ENCODE measurements around the gene SYCN. TPM values are rescaled to one million over a fixed set of nuclear protein-coding genes. Genes with fewer than 3 reads are reported as not detected.

Gene SYCN
- total and polyA plus RNA-seq, 2 of the 13 experiments (the other 11 are each of a cell fraction or from before 2014, with no cell fraction given): not detected

DNA sequence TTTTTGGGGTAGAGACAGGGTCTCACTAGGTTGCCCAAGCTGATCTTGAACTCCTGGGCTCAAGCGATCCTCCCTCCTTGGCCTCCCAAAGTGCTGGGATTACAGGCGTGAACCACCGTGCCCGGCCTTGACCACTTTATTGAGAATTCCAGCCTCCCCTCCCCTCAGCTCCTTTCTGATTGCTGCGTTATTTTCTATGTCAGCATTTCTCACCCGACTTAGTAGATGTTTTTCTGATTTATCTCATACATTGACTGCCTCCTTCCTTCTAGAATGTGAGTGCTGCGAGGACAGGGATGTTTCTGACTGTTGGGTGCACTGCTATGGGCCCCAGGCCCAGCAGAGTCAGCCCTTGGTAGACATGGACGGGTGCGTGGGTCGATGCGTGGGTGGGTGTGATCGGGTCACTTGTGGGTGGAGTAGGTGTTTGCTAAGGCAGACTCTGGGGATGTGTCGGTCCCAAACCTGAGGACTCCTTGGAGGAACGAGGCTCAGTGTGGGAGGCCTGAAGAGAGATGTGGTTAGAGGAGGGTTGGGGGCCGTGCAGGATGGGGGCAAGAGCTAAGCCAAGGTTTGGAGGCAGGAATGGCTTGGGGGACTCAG is 41.5 kb downstream of the SYCN start:
- peaks cover 46% of the 10 kb centered on the region for H3K4me1 ChIP-seq (ENCODE audit: insufficient read depth, low read length)
- H3K27me3 ChIP-seq (ENCODE audit: control insufficient read depth in 1 of 2, insufficient read depth in 2 of 2, low read length in 2 of 2): no peaks in the 10 kb centered on the region
- TF ChIP-seq MAFK (conservative IDR thresholded peaks at IDR 0.05 in 1 of 2, IDR thresholded peaks at IDR 0.05 in 1 of 2; ENCODE audit: low read length in 2 of 2): peak; percentile 78 to 82
- no peak for TF ChIP-seq NFYC (CRISPR knock-in tag; IDR thresholded peaks at IDR 0.05)
- no peak for TF ChIP-seq ZNF232 (CRISPR knock-in tag; IDR thresholded peaks at IDR 0.05; ENCODE audit: borderline replicate concordance)
- no peak for TF ChIP-seq ZNF746 (CRISPR knock-in tag; IDR thresholded peaks at IDR 0.05)
- TF ChIP-seq ZNF276 (CRISPR knock-in tag; IDR thresholded peaks at IDR 0.05; ENCODE audit: low read depth): no peak
- TF ChIP-seq ZFP90 (CRISPR knock-in tag; IDR thresholded peaks at IDR 0.05; ENCODE audit: borderline replicate concordance): no peak
- TF ChIP-seq MIXL1 (CRISPR knock-in tag; IDR thresholded peaks at IDR 0.05): no peak
- TF ChIP-seq MAFF (IDR thresholded peaks at IDR 0.05; ENCODE audit: low read depth, low read length): peak; percentile 68
- FAIRE-seq (no peak), DNase-seq (ENCODE audit: low spot score) (no peak), ATAC-seq (no peak)
- H4K20me1 ChIP-seq (ENCODE audit: insufficient read depth, low read length): peaks cover 12% of the 10 kb centered on the region; the same call in 1 of the 2 replicates
- intact Hi-C loops (cut with micrococcal nuclease; ENCODE audit: unreplicated experiment) (no loop called here), in situ Hi-C loops (cut with HindIII; ENCODE audit: extremely low pct_ligation_motif_present, low pct_unique_long_range_greater_than_20kb) (no loop called here)
- WGBS (ENCODE audit: low lambda C conversion rate): 97% methylated on average over 15 of the region's 15 CpGs
- no peaks in the 10 kb centered on the region for H3K9me3 ChIP-seq (ENCODE audit: low read length)
- no peak overlapping the region for H3K4me3 ChIP-seq (replicated peaks in 1 of 3; ENCODE audit: insufficient read depth in 1 of 3, low read depth in 2 of 3, low read length in 3 of 3)
- H3K36me3 ChIP-seq (replicated peaks in 1 of 2; ENCODE audit: control insufficient read depth in 1 of 2, insufficient read depth in 2 of 2, low read length in 2 of 2): peaks cover 1 to 8% of the 10 kb centered on the region in 2 experiments; a peak in 2 of 5 replicates
- no peak overlapping the region for H3K9ac ChIP-seq (ENCODE audit: insufficient read depth, low read depth, low read length)
- H2AFZ ChIP-seq (ENCODE audit: low read length): no peak overlapping the region
- no peak overlapping the region for H3K27ac ChIP-seq (ENCODE audit: extremely low read length, insufficient read depth, low read length)
- H3K79me2 ChIP-seq (ENCODE audit: insufficient read depth, low read length): peaks cover 28% of the 10 kb centered on the region
- BruUV-seq (replicated peaks): no TSS peak
- ChIA-PET CTCF (ENCODE audit: low intra/inter-chr PET ratio, low total read pairs) (no interaction called here), POLR2A (no interaction called here)
- no peak overlapping the region for H3K4me2 ChIP-seq (ENCODE audit: low read depth, low read length)
